GM12865 (cell line): ENCODE data around the gene PLA1A.

Experiments used
- DNase-seq: peaks from one replicate; pipeline ENCODE4 v3.0.0; 2010; ENCODE audit warnings: low read depth
- H3K4me3 ChIP-seq: 2 replicates; pipeline ENCODE4 v1.5.1; 2011; ENCODE audit warnings: mild to moderate bottlenecking, low read depth, low read length, control low read depth
- CTCF ChIP-seq: IDR thresholded peaks from 2 replicates; pipeline ENCODE4 v1.5.1; 2011; ENCODE audit warnings: low read length, control low read depth, low read depth, inconsistent platforms; ENCODE audit not compliant: insufficient read depth; ENCODE audit errors: missing control alignments

PLA1A gene

GRCh38 chr3:119616056-119616455 lies 18.4 kb downstream of the PLA1A start:
- no peak for TF ChIP-seq CTCF
- no peak for DNase-seq
- no peak overlapping the region for H3K4me3 ChIP-seq

- TF ChIP-seq CTCF, result no peak
- DNase-seq, result no peak
- no peak overlapping the region for H3K4me3 ChIP-seq
Observed at GRCh38 chr3:119619094-119619493, 21.4 kb downstream of the PLA1A start.

- DNase-seq, result no peak
- TF ChIP-seq CTCF, result no peak
- H3K4me3 ChIP-seq, result no peak overlapping the region
Observed at GRCh38 chr3:119620899-119621298, 23.2 kb downstream of the PLA1A start.

GRCh38 chr3:119624002-119624720 lies 26.5 kb downstream of the PLA1A start:
- peak; percentile 61 for DNase-seq
- no peak overlapping the region for H3K4me3 ChIP-seq
- TF ChIP-seq CTCF, result no peak

- H3K4me3 ChIP-seq, result no peak overlapping the region
- TF ChIP-seq CTCF, result no peak
- DNase-seq, result no peak
Observed at GRCh38 chr3:119625451-119626153, 27.9 kb downstream of the PLA1A start.

- TF ChIP-seq CTCF, result no peak
- DNase-seq, result no peak
- H3K4me3 ChIP-seq, result no peak overlapping the region
Observed at GRCh38 chr3:119626196-119626595, 28.5 kb downstream of the PLA1A start.

- TF ChIP-seq CTCF, result no peak
- DNase-seq, result peak; percentile 66
Observed at GRCh38 chr3:119627461-119627860, 29.8 kb downstream of the PLA1A start.

More at GRCh38 chr3:119627461-119627860, 29.8 kb downstream of the PLA1A start:
- peak overlapping the region; percentile 37 for H3K4me3 ChIP-seq
